Chondrocyte (in vitro differentiated cells): ENCODE results near the gene DDX10. TPM values are rescaled to one million over a fixed set of nuclear protein-coding genes. Genes with fewer than 3 reads are reported as not detected.
A peak's percentile ranks its signal among the peaks of the same experiment; 100 is the strongest.

Experiments used
- DNase-seq: peaks from one replicate; pipeline ENCODE4 v3.0.0; 2021; ENCODE audit warnings: mixed read lengths, low spot score
- H3K27ac Mint-ChIP-seq: one replicate; pipeline ENCODE4 v1.8.0; 2021; ENCODE audit warnings: mild to moderate bottlenecking, moderate library complexity, mixed read lengths; ENCODE audit not compliant: unreplicated experiment
- H3K27me3 Mint-ChIP-seq: 2 replicates; pipeline ENCODE4 v1.8.0; 2021; ENCODE audit warnings: low read depth, mixed read lengths
- H3K36me3 Mint-ChIP-seq: 2 replicates; pipeline ENCODE4 v1.8.0; 2021; ENCODE audit warnings: low read depth, mixed read lengths
- H3K4me1 Mint-ChIP-seq: 2 replicates; pipeline ENCODE4 v1.8.0; 2021; ENCODE audit warnings: low read depth, mild to moderate bottlenecking, mixed read lengths
- H3K4me3 Mint-ChIP-seq: one replicate; pipeline ENCODE4 v1.8.0; 2021; ENCODE audit warnings: mild to moderate bottlenecking, moderate library complexity, mixed read lengths; ENCODE audit not compliant: unreplicated experiment
- H3K9me3 Mint-ChIP-seq: 2 replicates; pipeline ENCODE4 v1.8.0; 2021; ENCODE audit warnings: low read depth, mixed read lengths
- CTCF ChIP-seq: fragments of 200-600 bp; sonication (generic); IDR thresholded peaks from 2 replicates; pipeline ENCODE4 v1.5.0; 2021; ENCODE audit warnings: antibody characterized with exemption, mild to moderate bottlenecking, moderate library complexity
- total RNA-seq: library from RNA; stranded (reverse); gene quantifications from 3 replicates; pipeline ENCODE4 v1.2.1, GENCODE V29; 2021

Gene DDX10
- total RNA-seq, 1 donor from 2014 or later = 25.3 TPM

- peaks cover 56% of the 10 kb centered on the region for H3K4me1 Mint-ChIP-seq
- no peak for DNase-seq
- H3K27me3 Mint-ChIP-seq = no peaks in the 10 kb centered on the region
- peak overlapping the region; percentile 73 for H3K27ac Mint-ChIP-seq
- H3K9me3 Mint-ChIP-seq = no peaks in the 10 kb centered on the region
- peaks cover 5% of the 10 kb centered on the region for H3K36me3 Mint-ChIP-seq
- H3K4me3 Mint-ChIP-seq = no peak overlapping the region
- no peak for TF ChIP-seq CTCF
These were observed 15.4 kb downstream of the DDX10 start for GRCh38 chr11:108680271-108680670.

- Mint-ChIP-seq H3K27me3 (no peaks in the 10 kb centered on the region), H3K9me3 (peaks cover 4% of the 10 kb centered on the region), H3K4me1 (peaks cover 58% of the 10 kb centered on the region), H3K27ac (peak overlapping the region; percentile 67), H3K36me3 (peaks cover 8% of the 10 kb centered on the region), H3K4me3 (no peak overlapping the region)
- DNase-seq = no peak
- no peak for TF ChIP-seq CTCF
These were observed 20.7 kb downstream of the DDX10 start for GRCh38 chr11:108685419-108686130.

- H3K27ac Mint-ChIP-seq = peak overlapping the region; percentile 32
- no peaks in the 10 kb centered on the region for H3K27me3 Mint-ChIP-seq
- no peaks in the 10 kb centered on the region for H3K9me3 Mint-ChIP-seq
- peaks cover 36% of the 10 kb centered on the region for H3K4me1 Mint-ChIP-seq
- TF ChIP-seq CTCF = no peak
- no peak for DNase-seq
- peaks cover 10% of the 10 kb centered on the region for H3K36me3 Mint-ChIP-seq
- no peak overlapping the region for H3K4me3 Mint-ChIP-seq
These were observed 29.0 kb downstream of the DDX10 start for GRCh38 chr11:108693852-108694251.

- no peak for TF ChIP-seq CTCF
- Mint-ChIP-seq H3K27ac (peak overlapping the region; percentile 12), H3K9me3 (no peaks in the 10 kb centered on the region), H3K36me3 (peaks cover 7% of the 10 kb centered on the region), H3K4me1 (peaks cover 26% of the 10 kb centered on the region), H3K27me3 (no peaks in the 10 kb centered on the region), H3K4me3 (no peak overlapping the region)
- DNase-seq = no peak
These were observed 30.0 kb downstream of the DDX10 start for GRCh38 chr11:108694846-108695245.

GRCh38 chr11:108697872-108698473 lies 33.1 kb downstream of the DDX10 start:
- H3K27ac Mint-ChIP-seq = no peak overlapping the region
- peaks cover 10% of the 10 kb centered on the region for H3K36me3 Mint-ChIP-seq
- TF ChIP-seq CTCF = peak; percentile 98
- DNase-seq = no peak
- peaks cover 25% of the 10 kb centered on the region for H3K4me1 Mint-ChIP-seq
- H3K27me3 Mint-ChIP-seq = no peaks in the 10 kb centered on the region
- no peak overlapping the region for H3K4me3 Mint-ChIP-seq
- H3K9me3 Mint-ChIP-seq = no peaks in the 10 kb centered on the region
